K562 (cell line): ENCODE measurements around the gene GCC1. TPM values are rescaled to one million over a fixed set of nuclear protein-coding genes. Genes with fewer than 3 reads are reported as not detected.

ENCODE experiments used
- ATAC-seq: fragments of 200-7000 bp; cut with Tn5 transposase; 3 replicates; pipeline ENCODE4 v1.9.1; 2020; ENCODE audit warnings: moderate library complexity
- BruUV-seq: library from RNA; stranded (reverse); fragments of 400-500 nt; replicated peaks from 2 replicates; lab custom pipeline; 2021; lab: Mats Ljungman, UMichigan
- CTCF ChIA-PET: fragments of 300-600 bp; formaldehyde crosslinking; extraction: SDS; loops from one replicate; lab custom pipeline; 2021; ENCODE audit warnings: low intra/inter-chr PET ratio; lab: Yijun Ruan, JAX
- POLR2A ChIA-PET: fragments of 300-600, 350-650 bp; sonication (Branson Sonifier 250); formaldehyde crosslinking; extraction: SDS; loops from one replicate; lab custom pipeline; 2021; ENCODE audit warnings: antibody characterized with exemption, inconsistent platforms; lab: Yijun Ruan, JAX
- DNase-seq, 4 experiments: peaks; one replicate each; pipeline versions ENCODE4 v3.0.0 to v3.0.0-alpha.2; 2011 to 2018; ENCODE audit warnings: low spot score in 3 of 4, mixed read lengths in 3 of 4; ENCODE audit errors: extremely low read depth in 1 of 4
- FAIRE-seq: peaks from 2 replicates; lab custom pipeline; 2011; peaks lifted over from hg19 to GRCh38; lab: Jason Lieb, UNC
- H2AFZ ChIP-seq: 2 replicates; pipeline ENCODE4 v1.6.0; 2011; ENCODE audit warnings: low read depth, low read length, control low read depth, inconsistent platforms
- H3K27ac ChIP-seq: fragments of 200-600 bp; 3 replicates; pipeline ENCODE4 v1.8.0; 2011; ENCODE audit warnings: low read depth, mild to moderate bottlenecking, control low read depth, inconsistent platforms, low read length, moderate library complexity, mixed read lengths; ENCODE audit errors: extremely low read depth
- H3K27me3 ChIP-seq, 2 experiments: fragments of 300-600 bp in 1 of 2; 2 replicates in 1 of 2; 3 replicates in 1 of 2; pipeline versions ENCODE4 v1.6.0 to v1.8.0; 2011; ENCODE audit warnings: inconsistent platforms in 2 of 2, low read length in 2 of 2, mild to moderate bottlenecking in 1 of 2, mixed read lengths in 1 of 2, moderate library complexity in 1 of 2; ENCODE audit not compliant: control insufficient read depth in 2 of 2, insufficient read depth in 2 of 2
- H3K36me3 ChIP-seq: fragments of 300-600 bp; 3 replicates; pipeline ENCODE4 v1.8.0; 2011; ENCODE audit warnings: mild to moderate bottlenecking, low read length, inconsistent platforms; ENCODE audit not compliant: control insufficient read depth, insufficient read depth
- H3K4me1 ChIP-seq, 2 experiments: fragments of 200-600 bp in 1 of 2; replicated peaks in 1 of 2; 2 replicates in 1 of 2; 3 replicates in 1 of 2; pipeline versions ENCODE4 v1.5.1 to v1.8.0; 2011; ENCODE audit warnings: inconsistent platforms in 2 of 2, low read length in 2 of 2, mild to moderate bottlenecking in 1 of 2, mixed read lengths in 1 of 2, moderate library complexity in 1 of 2; ENCODE audit not compliant: control insufficient read depth in 2 of 2, insufficient read depth in 2 of 2
- H3K4me2 ChIP-seq: 2 replicates; pipeline ENCODE4 v1.6.1; 2011; ENCODE audit warnings: low read length, control low read depth, inconsistent platforms, mixed read lengths; ENCODE audit not compliant: insufficient read depth
- H3K4me3 ChIP-seq: fragments of 200-600 bp; sonication (generic), shearing (Covaris generic); 2 replicates; pipeline ENCODE4 v1.5.1; 2016; ENCODE audit warnings: control low read depth, inconsistent platforms
- H3K79me2 ChIP-seq: fragments of 200-600 bp; 3 replicates; pipeline ENCODE4 v1.8.0; 2011; ENCODE audit warnings: low read length, inconsistent platforms; ENCODE audit not compliant: control insufficient read depth, insufficient read depth
- H3K9ac ChIP-seq, 2 experiments: 2 replicates each; pipeline versions ENCODE4 v1.6.0 to v1.6.1; 2011; ENCODE audit warnings: low read depth in 2 of 2, low read length in 2 of 2, control low read depth in 1 of 2, inconsistent platforms in 1 of 2, mild to moderate bottlenecking in 1 of 2, mixed read lengths in 1 of 2; ENCODE audit not compliant: insufficient read depth in 1 of 2
- H3K9me1 ChIP-seq: one replicate; pipeline ENCODE4 v1.6.0; 2011; ENCODE audit warnings: inconsistent platforms, mild to moderate bottlenecking, low read length, moderate library complexity; ENCODE audit not compliant: control insufficient read depth, insufficient read depth
- H3K9me3 ChIP-seq: replicated peaks from 2 replicates; pipeline ENCODE4 v1.5.1; 2011; ENCODE audit warnings: low read depth, low read length, inconsistent platforms; ENCODE audit not compliant: control insufficient read depth, insufficient read depth
- H4K20me1 ChIP-seq: replicated peaks from 2 replicates; pipeline ENCODE4 v1.6.1; 2011; ENCODE audit warnings: low read length, inconsistent platforms, mixed read lengths; ENCODE audit not compliant: control insufficient read depth, insufficient read depth
- DMBX1 ChIP-seq: fragments of 250-450 bp; sonication (Bioruptor Pico); IDR thresholded peaks from 2 replicates; pipeline ENCODE4 v1.8.0; 2022; ENCODE audit warnings: inconsistent platforms, mild to moderate bottlenecking, moderate library complexity, borderline replicate concordance
- ESRRA ChIP-seq: fragments of 450-650 bp; IDR thresholded peaks from 2 replicates; pipeline ENCODE4 v1.6.1; 2014; ENCODE audit warnings: low read depth, mild to moderate bottlenecking, moderate library complexity, borderline replicate concordance
- PRMT5 ChIP-seq: sonication (generic); formaldehyde crosslinking; IDR thresholded peaks from 2 replicates; pipeline ENCODE4 v1.5.0; 2020; ENCODE audit warnings: missing genetic modification reagents
- RUNX1 ChIP-seq: sonication (generic); IDR thresholded peaks from 2 replicates; pipeline ENCODE4 v1.6.1; 2016; ENCODE audit warnings: antibody characterized with exemption, low read depth
- USF1 ChIP-seq: sonication (generic); formaldehyde crosslinking; IDR thresholded peaks from 2 replicates; pipeline ENCODE4 v1.9.0; 2022; ENCODE audit warnings: mild to moderate bottlenecking, missing genetic modification reagents
- ZNF57 ChIP-seq: fragments of 450-650 bp; formaldehyde crosslinking; IDR thresholded peaks from 2 replicates; pipeline ENCODE4 v1.4.0; 2020; ENCODE audit warnings: mild to moderate bottlenecking, moderate library complexity
- ZNF592 ChIP-seq: fragments of 450-650 bp; IDR thresholded peaks from 2 replicates; pipeline ENCODE4 v1.6.1; 2017; ENCODE audit warnings: antibody characterized with exemption, mild to moderate bottlenecking
- WGBS: fragments of 100-300 bp; shearing (Covaris generic); methylation state at CpG from one replicate; pipeline ENCODE4 v1.1.6; 2016; ENCODE audit warnings: low coverage, mixed read lengths; ENCODE audit not compliant: insufficient coverage; ENCODE audit errors: missing lambda C conversion rate; 5-methylcytosine and 5-hydroxymethylcytosine counted together
- in situ Hi-C: fragments of 300-500 bp; cut with MboI; formaldehyde crosslinking; loops from 4 replicates; pipeline ENCODE4 v1.15.0; 2018; ENCODE audit warnings: inconsistent platforms, mixed read lengths
- intact Hi-C: fragments of 100-400 bp; cut with micrococcal nuclease; formaldehyde crosslinking; loops from 2 replicates; pipeline ENCODE4 v1.14.2; 2022
- polyA plus RNA-seq, 8 experiments: library from polyadenylated mRNA; depleted of rRNA in 4 of 8; stranded (reverse) in 5 of 8; unstranded in 3 of 8; fragments of >200 nt; fragmentation: Nextera tagmentation in 2 of 8; fragmentation: Illumina TruSeq in 1 of 8; extraction: Ambion mirVana in 2 of 8; extraction: Trizol in 1 of 8; gene quantifications; 2 replicates each; pipeline versions ENCODE4 v1.2.1 to v1.2.3, GENCODE V29; 2011 to 2014; ENCODE audit warnings: inconsistent platforms in 1 of 8, missing spikeins in 1 of 8
- total RNA-seq, 7 experiments: library from RNA; depleted of rRNA in 6 of 7; stranded (reverse); fragments of >200 nt in 6 of 7; fragmentation: Illumina TruSeq in 2 of 7; extraction: Trizol in 2 of 7; gene quantifications; 2 replicates each; pipeline versions ENCODE4 v1.2.1 to v1.2.3, GENCODE V29; 2011 to 2021; ENCODE audit warnings: low replicate concordance in 1 of 7

Gene GCC1
- total and polyA plus RNA-seq, 9 of the 15 experiments (the other 6 are each of a cell fraction or from before 2014, with no cell fraction given): 1.9 to 19.8 (median 10.9) TPM

- no peak for TF ChIP-seq ZNF592
- no peak for TF ChIP-seq ESRRA
- TF ChIP-seq PRMT5 (CRISPR knock-in tag): no peak
- TF ChIP-seq DMBX1: no peak
Measured at GRCh38 chr7:127618775-127619174, 33.4 kb upstream of the GCC1 start (continued).

GRCh38 chr7:127618042-127618441 lies 32.6 kb upstream of the GCC1 start, which contains the start of gene PAX4:
Gene PAX4 (minus strand): TSS chr7:127618142. CDS start chr7:127615928, 2,214 bp downstream.
- no peak within 1 kb of the TSS for H3K27ac ChIP-seq
- ChIA-PET POLR2A (interaction anchor here (1.6 kb wide), 1 partner anchor 13 kb away, joined by 4 read pairs; no protein-coding TSS in a partner anchor), CTCF (no interaction called here)
- no peaks in the 10 kb centered on the region for H3K79me2 ChIP-seq
- no peaks in the 10 kb centered on the region for H3K36me3 ChIP-seq
- H3K4me3 ChIP-seq: no peak within 1 kb of the TSS
- FAIRE-seq (no peak), DNase-seq (no peak), ATAC-seq (no peak)
- H3K27me3 ChIP-seq: peaks cover 45 to 68% of the 10 kb centered on the region in 2 experiments
- no peak within 1 kb of the TSS for H2AFZ ChIP-seq
- 5% methylated on average over 2 of the region's 2 CpGs for WGBS
- BruUV-seq: no TSS peak
- no peaks in the 10 kb centered on the region for H3K4me1 ChIP-seq
- in situ Hi-C loops: no loop called here
- no peak within 1 kb of the TSS for H3K9ac ChIP-seq
- TF ChIP-seq ZNF57 (CRISPR knock-in tag) (no peak), RUNX1 (no peak), USF1 (CRISPR knock-in tag) (no peak)
- H3K9me3 ChIP-seq: no peaks in the 10 kb centered on the region
- H3K4me2 ChIP-seq: no peak within 1 kb of the TSS
- H4K20me1 ChIP-seq: no peaks in the 10 kb centered on the region
- intact Hi-C loops: no loop called here
- no peaks in the 10 kb centered on the region for H3K9me1 ChIP-seq
